GM19240 (cell line): Measurements from ENCODE around the gene ITGA4.

Source experiments
- DNase-seq: peaks from one replicate; pipeline ENCODE4 v3.0.0; 2011; ENCODE audit warnings: low spot score; ENCODE audit not compliant: insufficient read length

Gene ITGA4

GRCh38 chr2:181573140-181573736 lies 116.1 kb downstream of the ITGA4 start:
- no peak for DNase-seq

GRCh38 chr2:181574321-181574720 lies 117.1 kb downstream of the ITGA4 start:
- no peak for DNase-seq

DNA sequence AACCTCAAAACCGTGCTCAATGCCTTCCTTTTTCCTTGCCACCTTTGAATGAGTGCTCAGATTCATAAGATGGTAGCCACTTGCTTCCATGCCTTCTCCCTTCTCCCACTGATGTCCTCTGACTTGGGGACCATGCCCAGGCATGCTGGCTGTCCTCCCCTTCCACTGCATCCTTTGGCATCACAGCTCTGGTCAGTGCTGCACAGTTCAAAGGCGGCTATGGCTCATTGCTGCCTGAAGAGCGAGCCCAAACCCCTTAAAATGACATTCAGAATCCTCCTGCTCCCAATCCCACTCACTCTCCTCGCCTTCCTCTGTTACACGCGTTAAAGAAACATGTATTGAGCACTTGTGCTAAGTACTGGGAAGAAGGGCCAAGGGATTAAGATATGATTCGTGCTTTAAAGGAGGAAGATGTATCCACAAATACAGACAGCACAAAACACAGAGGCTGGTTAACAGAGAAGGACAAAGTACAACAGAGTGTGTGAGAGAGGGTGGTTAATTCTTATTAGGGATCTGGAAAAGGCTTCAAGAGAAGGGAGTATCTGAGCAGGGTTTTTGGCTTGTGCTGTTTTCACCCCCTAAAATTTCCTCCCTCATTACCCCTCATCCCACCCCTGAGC lies 118.0 kb downstream of the ITGA4 start:
- no peak for DNase-seq

GRCh38 chr2:181575650-181576025 lies 118.5 kb downstream of the ITGA4 start:
- DNase-seq, result no peak

DNA sequence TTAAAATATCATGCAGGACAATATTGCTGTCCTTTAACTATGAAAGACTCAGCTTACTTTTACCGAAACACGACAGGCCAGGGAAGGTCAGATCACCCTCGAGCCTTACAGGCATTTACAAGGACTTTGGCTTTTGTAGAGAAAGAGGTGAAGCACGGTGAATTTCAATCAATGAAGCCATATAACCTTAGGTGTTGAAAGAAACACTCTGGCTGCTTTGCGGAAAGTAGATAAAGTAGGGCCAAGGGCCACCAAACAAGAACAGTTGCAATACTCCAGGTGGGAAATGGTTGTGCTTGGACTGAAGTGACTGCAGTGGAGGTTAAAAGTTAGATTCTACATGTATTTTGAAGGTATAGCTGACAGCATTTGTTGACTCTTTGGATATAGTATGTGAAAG lies 119.2 kb downstream of the ITGA4 start:
- no peak for DNase-seq

GRCh38 chr2:181578829-181579228 lies 121.6 kb downstream of the ITGA4 start:
- DNase-seq, result no peak

DNA sequence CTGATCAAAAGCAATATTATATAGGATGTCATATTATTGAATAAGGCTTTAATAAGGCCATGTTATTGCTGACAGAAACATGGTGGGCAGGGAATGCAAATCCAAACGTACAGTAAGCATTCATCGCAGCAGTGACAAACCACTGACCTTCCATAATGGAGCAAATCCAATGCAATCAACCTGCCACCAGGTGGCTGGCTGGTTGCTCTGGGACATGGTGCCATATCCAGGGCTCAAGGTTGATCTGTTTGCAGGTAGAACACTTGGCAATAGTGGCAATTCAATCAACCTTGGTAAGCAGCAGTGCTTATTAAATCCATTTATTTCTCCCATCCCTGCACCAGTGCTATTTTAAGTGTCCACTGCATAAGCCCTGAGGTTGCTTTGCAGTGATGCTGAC lies 124.3 kb downstream of the ITGA4 start:
- DNase-seq, result no peak

DNA sequence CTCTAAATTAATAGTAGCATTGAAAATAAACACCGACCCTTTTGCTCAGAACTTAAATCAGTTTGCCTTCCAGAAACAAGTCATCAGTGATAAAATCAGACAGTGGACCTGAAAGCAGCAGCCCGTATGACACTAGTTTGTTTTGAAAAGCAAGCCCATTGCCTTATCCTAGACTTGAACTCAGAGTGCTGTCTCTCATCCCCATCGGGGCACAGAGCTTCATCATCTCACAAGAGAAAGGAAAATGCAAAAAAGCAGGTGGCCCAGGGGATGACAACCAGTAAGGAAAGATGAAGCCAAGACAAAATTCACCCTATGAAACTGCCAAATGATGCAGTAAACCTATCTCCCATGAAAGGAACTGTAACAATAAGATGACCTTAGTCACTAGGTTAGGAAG lies 128.5 kb downstream of the ITGA4 start:
- no peak for DNase-seq
